ENCODE data around the gene CILP2. TPM values are rescaled to one million over a fixed set of nuclear protein-coding genes. Genes with fewer than 3 reads are reported as not detected.

CILP2 gene
- total RNA-seq, 1 donor from 2014 or later = 11.0 TPM

- Histone ChIP-seq H3K27me3 (ENCODE audit: control insufficient read depth in 3 of 3, insufficient read depth in 3 of 3, low read length in 3 of 3) (no peaks in the 10 kb centered on the region), H3K9ac (ENCODE audit: low read depth in 1 of 3, low read length in 3 of 3) (no peak overlapping the region), H3K4me1 (ENCODE audit: control insufficient read depth in 3 of 3, insufficient read depth in 3 of 3, low read length in 3 of 3) (peaks cover 8 to 19% (median 9%) of the 10 kb centered on the region in 3 donors), H3K9me3 (ENCODE audit: control insufficient read depth in 3 of 3, low read length in 3 of 3) (no peaks in the 10 kb centered on the region), H3K27ac (ENCODE audit: low read depth, low read length) (no peak overlapping the region), H3K4me3 (ENCODE audit: low read length in 3 of 3) (no peak overlapping the region), H3K36me3 (ENCODE audit: control insufficient read depth in 3 of 3, insufficient read depth in 3 of 3, low read length in 3 of 3) (peaks cover 14 to 25% (median 19%) of the 10 kb centered on the region in 3 donors)
Measured at GRCh38 chr19:19529783-19530422, 8.2 kb upstream of the CILP2 start.

GRCh38 chr19:19530423-19530804 is 7.7 kb upstream of the CILP2 start:
- H3K9me3 ChIP-seq (ENCODE audit: control insufficient read depth in 3 of 3, low read length in 3 of 3) = no peaks in the 10 kb centered on the region
- no peak overlapping the region for H3K9ac ChIP-seq (ENCODE audit: low read depth in 1 of 3, low read length in 3 of 3)
- H3K4me3 ChIP-seq (ENCODE audit: low read length in 3 of 3) = no peak overlapping the region
- H3K27me3 ChIP-seq (ENCODE audit: control insufficient read depth in 3 of 3, insufficient read depth in 3 of 3, low read length in 3 of 3) = no peaks in the 10 kb centered on the region
- peaks cover 7 to 14% (median 8%) of the 10 kb centered on the region in 3 donors for H3K4me1 ChIP-seq (ENCODE audit: control insufficient read depth in 3 of 3, insufficient read depth in 3 of 3, low read length in 3 of 3)
- no peak overlapping the region for H3K27ac ChIP-seq (ENCODE audit: low read depth, low read length)
- H3K36me3 ChIP-seq (ENCODE audit: control insufficient read depth in 3 of 3, insufficient read depth in 3 of 3, low read length in 3 of 3) = peaks cover 16 to 20% (median 19%) of the 10 kb centered on the region in 3 donors

- peaks cover 16 to 19% (median 18%) of the 10 kb centered on the region in 3 donors for H3K36me3 ChIP-seq (ENCODE audit: control insufficient read depth in 3 of 3, insufficient read depth in 3 of 3, low read length in 3 of 3)
- no peaks in the 10 kb centered on the region for H3K9me3 ChIP-seq (ENCODE audit: control insufficient read depth in 3 of 3, low read length in 3 of 3)
- H3K4me1 ChIP-seq (ENCODE audit: control insufficient read depth in 3 of 3, insufficient read depth in 3 of 3, low read length in 3 of 3) = peaks cover 7 to 12% (median 8%) of the 10 kb centered on the region in 3 donors
- H3K9ac ChIP-seq (ENCODE audit: low read depth in 1 of 3, low read length in 3 of 3) = no peak overlapping the region
- no peak overlapping the region for H3K4me3 ChIP-seq (ENCODE audit: low read length in 3 of 3)
- no peak overlapping the region for H3K27ac ChIP-seq (ENCODE audit: low read depth, low read length)
- peaks cover 0 to 3% (median 0%) of the 10 kb centered on the region in 3 donors for H3K27me3 ChIP-seq (ENCODE audit: control insufficient read depth in 3 of 3, insufficient read depth in 3 of 3, low read length in 3 of 3)
Measured at GRCh38 chr19:19530889-19531288, 7.2 kb upstream of the CILP2 start.

GRCh38 chr19:19531951-19532805 is 5.9 kb upstream of the CILP2 start:
- Histone ChIP-seq H3K9me3 (ENCODE audit: control insufficient read depth in 3 of 3, low read length in 3 of 3) (no peaks in the 10 kb centered on the region), H3K27me3 (ENCODE audit: control insufficient read depth in 3 of 3, insufficient read depth in 3 of 3, low read length in 3 of 3) (peaks cover under 1 to 6% (median 4%) of the 10 kb centered on the region in 3 donors), H3K27ac (ENCODE audit: low read depth, low read length) (no peak overlapping the region), H3K4me3 (ENCODE audit: low read length in 3 of 3) (peak overlapping the region in 2 of 3 donors; percentile 6 to 30), H3K4me1 (ENCODE audit: control insufficient read depth in 3 of 3, insufficient read depth in 3 of 3, low read length in 3 of 3) (peaks cover 7 to 12% (median 8%) of the 10 kb centered on the region in 3 donors), H3K36me3 (ENCODE audit: control insufficient read depth in 3 of 3, insufficient read depth in 3 of 3, low read length in 3 of 3) (peaks cover 11 to 12% (median 12%) of the 10 kb centered on the region in 3 donors), H3K9ac (ENCODE audit: low read depth in 1 of 3, low read length in 3 of 3) (peak overlapping the region in 2 of 3 donors; percentile 20 to 57)

- peaks cover 10 to 14% (median 13%) of the 10 kb centered on the region in 3 donors for H3K27me3 ChIP-seq (ENCODE audit: control insufficient read depth in 3 of 3, insufficient read depth in 3 of 3, low read length in 3 of 3)
- H3K9me3 ChIP-seq (ENCODE audit: control insufficient read depth in 3 of 3, low read length in 3 of 3) = no peaks in the 10 kb centered on the region
- H3K27ac ChIP-seq (ENCODE audit: low read depth, low read length) = no peak overlapping the region
- H3K36me3 ChIP-seq (ENCODE audit: control insufficient read depth in 3 of 3, insufficient read depth in 3 of 3, low read length in 3 of 3) = peaks cover 3 to 4% (median 4%) of the 10 kb centered on the region in 3 donors
- H3K4me3 ChIP-seq (ENCODE audit: low read length in 3 of 3) = no peak overlapping the region
- peaks cover 7 to 16% (median 11%) of the 10 kb centered on the region in 3 donors for H3K4me1 ChIP-seq (ENCODE audit: control insufficient read depth in 3 of 3, insufficient read depth in 3 of 3, low read length in 3 of 3)
- H3K9ac ChIP-seq (ENCODE audit: low read depth in 1 of 3, low read length in 3 of 3) = peak overlapping the region in 1 of 3 donors; percentile 57
Measured at GRCh38 chr19:19532806-19533701, 5.0 kb upstream of the CILP2 start.

- Histone ChIP-seq H3K9me3 (ENCODE audit: control insufficient read depth in 3 of 3, low read length in 3 of 3) (no peaks in the 10 kb centered on the region), H3K9ac (ENCODE audit: low read depth in 1 of 3, low read length in 3 of 3) (no peak overlapping the region), H3K36me3 (ENCODE audit: control insufficient read depth in 3 of 3, insufficient read depth in 3 of 3, low read length in 3 of 3) (peaks cover 0 to 2% (median 2%) of the 10 kb centered on the region in 3 donors), H3K4me1 (ENCODE audit: control insufficient read depth in 3 of 3, insufficient read depth in 3 of 3, low read length in 3 of 3) (peaks cover 14 to 24% (median 17%) of the 10 kb centered on the region in 3 donors), H3K27me3 (ENCODE audit: control insufficient read depth in 3 of 3, insufficient read depth in 3 of 3, low read length in 3 of 3) (peaks cover 18 to 22% (median 21%) of the 10 kb centered on the region in 3 donors), H3K27ac (ENCODE audit: low read depth, low read length) (no peak overlapping the region), H3K4me3 (ENCODE audit: low read length in 3 of 3) (no peak overlapping the region)
Measured at GRCh38 chr19:19533841-19534240, 4.2 kb upstream of the CILP2 start.

GRCh38 chr19:19534556-19535265 is 3.4 kb upstream of the CILP2 start:
- Histone ChIP-seq H3K36me3 (ENCODE audit: control insufficient read depth in 3 of 3, insufficient read depth in 3 of 3, low read length in 3 of 3) (peaks cover 0 to 2% (median 0%) of the 10 kb centered on the region in 3 donors), H3K4me3 (ENCODE audit: low read length in 3 of 3) (no peak overlapping the region), H3K27ac (ENCODE audit: low read depth, low read length) (no peak overlapping the region), H3K27me3 (ENCODE audit: control insufficient read depth in 3 of 3, insufficient read depth in 3 of 3, low read length in 3 of 3) (peaks cover 23 to 28% (median 26%) of the 10 kb centered on the region in 3 donors), H3K9me3 (ENCODE audit: control insufficient read depth in 3 of 3, low read length in 3 of 3) (no peaks in the 10 kb centered on the region), H3K9ac (ENCODE audit: low read depth in 1 of 3, low read length in 3 of 3) (no peak overlapping the region), H3K4me1 (ENCODE audit: control insufficient read depth in 3 of 3, insufficient read depth in 3 of 3, low read length in 3 of 3) (peaks cover 14 to 26% (median 17%) of the 10 kb centered on the region in 3 donors)

GRCh38 chr19:19535311-19536191 is 2.5 kb upstream of the CILP2 start:
- H3K36me3 ChIP-seq (ENCODE audit: control insufficient read depth in 3 of 3, insufficient read depth in 3 of 3, low read length in 3 of 3) = peaks cover 0 to 2% (median 0%) of the 10 kb centered on the region in 3 donors
- H3K4me3 ChIP-seq (ENCODE audit: low read length in 3 of 3) = no peak overlapping the region
- H3K9me3 ChIP-seq (ENCODE audit: control insufficient read depth in 3 of 3, low read length in 3 of 3) = no peaks in the 10 kb centered on the region
- H3K9ac ChIP-seq (ENCODE audit: low read depth in 1 of 3, low read length in 3 of 3) = no peak overlapping the region
- H3K4me1 ChIP-seq (ENCODE audit: control insufficient read depth in 3 of 3, insufficient read depth in 3 of 3, low read length in 3 of 3) = peaks cover 17 to 31% (median 17%) of the 10 kb centered on the region in 3 donors
- no peak overlapping the region for H3K27ac ChIP-seq (ENCODE audit: low read depth, low read length)
- peaks cover 28 to 35% (median 32%) of the 10 kb centered on the region in 3 donors for H3K27me3 ChIP-seq (ENCODE audit: control insufficient read depth in 3 of 3, insufficient read depth in 3 of 3, low read length in 3 of 3)

Measured in skeletal muscle tissue (tissue), 4 donors.